Stomach (tissue), 9 donors: Measurements from ENCODE around the gene SLC38A11. TPM values are rescaled to one million over a fixed set of nuclear protein-coding genes. Genes with fewer than 3 reads are reported as not detected.
A peak's percentile ranks its signal among the peaks of the same experiment; 100 is the strongest.

Source experiments
- DNase-seq, 2 donors: peaks; one replicate each; pipeline versions ENCODE4 v3.0.0 to v3.0.0-alpha.2; 2013 to 2019
- H3K27ac ChIP-seq, 5 donors: fragments of 200-600 bp in 4 of 5; sonication (generic) in 4 of 5; one replicate each; pipeline ENCODE4 v1.5.1; 2013 to 2019; ENCODE audit warnings: mild to moderate bottlenecking in 1 of 5, moderate library complexity in 1 of 5
- H3K27me3 ChIP-seq, 3 donors: fragments of 200-600 bp; sonication (generic); one replicate each; pipeline ENCODE4 v1.5.1; 2017 to 2019; ENCODE audit warnings: mixed run types in 1 of 3
- H3K36me3 ChIP-seq, 4 donors: fragments of 200-600 bp; sonication (generic); 1 replicate in 3 of 4; 2 replicates in 1 of 4; pipeline ENCODE4 v1.5.1; 2016 to 2019
- H3K4me1 ChIP-seq, 4 donors: fragments of 200-600 bp; sonication (generic); one replicate each; pipeline ENCODE4 v1.5.1; 2016 to 2019
- H3K4me3 ChIP-seq, 4 donors: fragments of 200-600 bp; sonication (generic) in 3 of 4; one replicate each; pipeline ENCODE4 v1.5.1; 2016 to 2019; ENCODE audit warnings: mild to moderate bottlenecking in 1 of 4
- H3K9me3 ChIP-seq, 4 donors: fragments of 200-600 bp; sonication (generic); one replicate each; pipeline ENCODE4 v1.5.1; 2016 to 2019
- CTCF ChIP-seq, 7 experiments: fragments of 450-650 bp in 4 of 7; fragments of 200-600 bp in 3 of 7; sonication (generic) in 3 of 7; IDR thresholded peaks; one replicate each; pipeline ENCODE4 v1.5.1; 2016 to 2019; ENCODE audit warnings: antibody characterized with exemption in 7 of 7, control low read depth in 2 of 7, mild to moderate bottlenecking in 1 of 7
- EP300 ChIP-seq: sonication (generic); formaldehyde crosslinking; IDR thresholded peaks from one replicate; pipeline ENCODE4 v1.6.1; 2017; ENCODE audit warnings: antibody characterized with exemption
- POLR2A ChIP-seq, 4 donors: fragments of 450-650 bp; IDR thresholded peaks; one replicate each; pipeline ENCODE4 v1.6.1; 2016; ENCODE audit warnings: antibody characterized with exemption in 4 of 4, control low read depth in 2 of 4, mild to moderate bottlenecking in 1 of 4, moderate library complexity in 1 of 4
- POLR2AphosphoS5 ChIP-seq, 3 donors: sonication (generic); formaldehyde crosslinking; IDR thresholded peaks; one replicate each; pipeline ENCODE4 v1.6.1; 2016; ENCODE audit warnings: antibody characterized with exemption in 3 of 3
- WGBS, 5 donors: extraction: QIAGEN DNeasy Blood & Tissue Kit in 3 of 5; methylation state at CpG; one replicate each; pipeline versions ENCODE4 v1.1.5 to v1.1.7; 2013 to 2018; 5-methylcytosine and 5-hydroxymethylcytosine counted together
- intact Hi-C: fragments of 100-400 bp; cut with DNase I; formaldehyde crosslinking; loops from one replicate; pipeline ENCODE4 v1.15.1; 2023; ENCODE audit warnings: low total_unique reads
- polyA plus RNA-seq, 3 donors: library from polyadenylated mRNA; stranded (reverse); fragments of 200-250 nt; gene quantifications; one replicate each; pipeline ENCODE4 v1.2.3, GENCODE V29; 2013
- small RNA-seq, 4 donors: library from RNA; depleted of rRNA; stranded (forward); fragments of <200 nt; gene quantifications; one replicate each; pipeline ENCODE3, GENCODE V24; 2016
- total RNA-seq, 5 donors: library from RNA; depleted of rRNA; stranded (reverse); fragments of >200 nt; gene quantifications; one replicate each; pipeline versions ENCODE4 v1.1.0 to v1.2.3, GENCODE V29; 2014 to 2016
- donor health status: healthy with polysubstance abuse.
- donor health status: Bipolar disorder and iron deficiency.
- donor health status: healthy.

Gene SLC38A11
- total and polyA plus RNA-seq, 8 donors: 1.3 to 54.3 (median 5.3) TPM; not detected in 1

- DNase-seq: peak in 1 of 2 donors; percentile 18
- H3K4me3 ChIP-seq: no peak overlapping the region
- no peaks in the 10 kb centered on the region for H3K27me3 ChIP-seq
- H3K9me3 ChIP-seq: no peaks in the 10 kb centered on the region
- intact Hi-C loops: no loop called here
- TF ChIP-seq POLR2AphosphoS5 (IDR thresholded peaks at IDR 0.05): no peak
- TF ChIP-seq EP300: no peak
- TF ChIP-seq POLR2A (IDR thresholded peaks at IDR 0.05): no peak
- no peaks in the 10 kb centered on the region for H3K36me3 ChIP-seq
- H3K4me1 ChIP-seq: peaks cover 0 to 30% (median 9%) of the 10 kb centered on the region in 4 donors
- WGBS, 5 donors: 12 to 58% (median 37%) methylated on average over 1 of the region's 1 CpG
- peak overlapping the region in 2 of 5 donors; percentile 1 to 12 for H3K27ac ChIP-seq
Measured at GRCh38 chr2:164849506-164849905, 105.8 kb downstream of the SLC38A11 start.

- 26 to 47% (median 40%) methylated on average over 2 of the region's 2 CpGs for WGBS, 5 donors
- peak overlapping the region in 4 of 5 donors; percentile 15 to 49 (median 32) for H3K27ac ChIP-seq
- intact Hi-C loops: no loop called here
Measured at GRCh38 chr2:164847981-164848741, 107.2 kb downstream of the SLC38A11 start.

GRCh38 chr2:164847291-164847690, 108.0 kb downstream of the SLC38A11 start:
- H3K4me3 ChIP-seq: no peak overlapping the region
- H3K36me3 ChIP-seq: no peaks in the 10 kb centered on the region
- no peak for TF ChIP-seq POLR2A (IDR thresholded peaks at IDR 0.05)
- TF ChIP-seq EP300: no peak
- TF ChIP-seq POLR2AphosphoS5 (IDR thresholded peaks at IDR 0.05): no peak
- no peak for TF ChIP-seq CTCF (IDR thresholded peaks at IDR 0.05)
- H3K27ac ChIP-seq: no peak overlapping the region
- H3K9me3 ChIP-seq: no peaks in the 10 kb centered on the region
- no peak for DNase-seq
- WGBS, 5 donors: 40 to 65% (median 50%) methylated on average over 4 of the region's 4 CpGs
- intact Hi-C loops: no loop called here
- H3K4me1 ChIP-seq: peaks cover 0 to 48% (median 23%) of the 10 kb centered on the region in 4 donors
- H3K27me3 ChIP-seq: no peaks in the 10 kb centered on the region

More at GRCh38 chr2:164847981-164848741, 107.2 kb downstream of the SLC38A11 start:
- Histone ChIP-seq H3K27me3 (no peaks in the 10 kb centered on the region), H3K36me3 (no peaks in the 10 kb centered on the region), H3K4me3 (no peak overlapping the region), H3K9me3 (no peaks in the 10 kb centered on the region), H3K4me1 (peaks cover 0 to 40% (median 14%) of the 10 kb centered on the region in 4 donors)
- TF ChIP-seq CTCF (IDR thresholded peaks at IDR 0.05) (no peak), EP300 (no peak), POLR2AphosphoS5 (IDR thresholded peaks at IDR 0.05) (no peak), POLR2A (IDR thresholded peaks at IDR 0.05) (no peak)
- DNase-seq: peak in 1 of 2 donors; percentile 20

GRCh38 chr2:164846276-164846675, 109.0 kb downstream of the SLC38A11 start:
- intact Hi-C loops: no loop called here
- H3K27ac ChIP-seq: no peak overlapping the region
- H3K27me3 ChIP-seq: no peaks in the 10 kb centered on the region
- peaks cover 0 to 52% (median 25%) of the 10 kb centered on the region in 4 donors for H3K4me1 ChIP-seq
- TF ChIP-seq POLR2AphosphoS5 (IDR thresholded peaks at IDR 0.05): no peak
- TF ChIP-seq POLR2A (IDR thresholded peaks at IDR 0.05): no peak
- TF ChIP-seq EP300: no peak
- TF ChIP-seq CTCF (IDR thresholded peaks at IDR 0.05): no peak
- WGBS, 5 donors: 62 to 96% (median 92%) methylated on average over 2 of the region's 2 CpGs
- H3K9me3 ChIP-seq: no peaks in the 10 kb centered on the region
- DNase-seq: no peak
- H3K4me3 ChIP-seq: no peak overlapping the region
- no peaks in the 10 kb centered on the region for H3K36me3 ChIP-seq

Small RNAs within 50 kb of the gene (small RNA-seq; reads per million reads assigned to genes)
- gene RNA5SP110 (0 reads per million in 4 donors), gene RNA5SP111 (0 to 0.15 (median 0.11) reads per million in 4 donors)

Other genes with a start within 250 kb of the SLC38A11 start
- gene COBLL1, start 113.7 kb downstream of the SLC38A11 start, total RNA-seq: 100 to 1,000 TPM in 3 of 5 donors, 10 to 100 TPM in 2; 28.4 to 129 (median 109) TPM
- gene COBLL1, start 113.7 kb downstream of the SLC38A11 start, polyA plus RNA-seq: 10 to 100 TPM; 11.8 to 35.6 (median 12.8) TPM
- 10 to 100 TPM in 1 of 5 donors, 1 to 10 TPM in 2, under 1 TPM in 1, not detected in 1; 0.87 to 12.5 (median 3.2) TPM for gene SCN3A, start 248.5 kb upstream of the SLC38A11 start, total RNA-seq
- gene SCN3A, start 248.5 kb upstream of the SLC38A11 start, polyA plus RNA-seq: under 1 TPM; under 0.01 to 0.31 (median 0.28) TPM